GM18499 (cell line): Measurements from ENCODE around the gene C1QTNF3.
A peak's percentile ranks its signal among the peaks of the same experiment; 100 is the strongest.

Experiments used
- ATAC-seq: cut with Tn5 transposase; IDR thresholded peaks from one replicate; pipeline ENCODE4 v1.9.1; 2021; ENCODE audit warnings: moderate number of reproducible peaks; ENCODE audit not compliant: insufficient read depth, unreplicated experiment

The C1QTNF3 gene

DNA sequence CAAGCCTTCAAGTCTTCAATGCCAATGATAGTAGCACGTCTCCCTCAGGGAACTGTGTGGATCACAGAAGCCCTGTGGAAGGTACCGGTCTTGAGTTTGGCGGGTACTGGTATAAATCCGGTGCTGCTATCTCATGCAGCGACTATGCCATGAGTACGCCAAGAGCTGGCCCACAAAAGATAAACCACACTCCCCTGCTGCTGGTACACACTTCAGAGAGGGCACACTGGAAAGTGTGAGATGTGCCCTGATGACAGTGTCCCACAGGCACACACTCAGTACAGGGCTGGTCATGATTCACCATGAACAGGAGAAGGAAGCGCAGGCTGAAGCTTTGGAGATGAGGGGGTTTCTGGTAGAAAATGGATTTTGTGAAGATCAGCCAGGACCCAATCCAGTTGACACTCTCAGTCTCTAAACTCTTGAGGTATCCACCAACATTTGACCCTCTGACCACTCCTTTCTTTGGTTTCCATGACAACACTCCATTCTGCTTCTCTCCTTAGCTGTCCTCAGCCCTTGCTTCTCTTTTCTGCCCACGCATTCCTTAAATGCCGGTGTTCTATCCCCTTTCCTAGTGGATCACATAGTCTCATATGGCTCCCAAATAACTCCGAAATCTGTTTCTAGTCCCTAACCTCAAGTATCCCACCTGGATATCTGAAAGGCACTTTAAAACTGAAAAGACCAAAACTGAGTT lies 40.2 kb downstream of the C1QTNF3 start:
- no peak for ATAC-seq

DNA sequence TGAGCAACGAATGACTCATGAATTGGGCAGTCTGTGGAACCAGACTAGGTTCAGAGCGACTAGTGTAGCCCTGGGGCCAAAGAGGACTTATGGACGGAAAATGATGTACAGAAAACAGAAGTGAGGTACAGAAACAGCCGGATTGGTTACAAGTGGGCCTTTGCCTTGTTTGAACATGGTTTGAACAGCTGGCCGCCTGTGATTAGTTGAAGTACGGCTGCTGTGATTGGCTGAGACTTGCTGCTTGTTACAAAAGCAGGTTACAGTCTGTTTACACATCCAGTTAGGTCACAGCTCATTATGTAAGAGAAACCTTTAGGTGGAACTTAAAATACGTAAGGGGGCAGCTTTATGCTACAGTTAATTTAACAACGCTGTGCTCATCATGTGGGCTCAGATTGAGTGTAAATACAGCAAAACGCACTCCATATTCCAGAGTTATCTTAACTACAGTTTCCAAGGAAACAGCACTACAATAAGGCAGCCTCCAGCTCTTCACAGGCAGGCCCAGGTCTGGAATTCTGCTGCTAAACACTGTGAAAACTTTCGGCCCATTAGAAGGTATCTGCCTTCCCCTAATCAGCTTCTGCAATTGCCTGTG lies 41.7 kb downstream of the C1QTNF3 start:
- ATAC-seq = no peak

DNA sequence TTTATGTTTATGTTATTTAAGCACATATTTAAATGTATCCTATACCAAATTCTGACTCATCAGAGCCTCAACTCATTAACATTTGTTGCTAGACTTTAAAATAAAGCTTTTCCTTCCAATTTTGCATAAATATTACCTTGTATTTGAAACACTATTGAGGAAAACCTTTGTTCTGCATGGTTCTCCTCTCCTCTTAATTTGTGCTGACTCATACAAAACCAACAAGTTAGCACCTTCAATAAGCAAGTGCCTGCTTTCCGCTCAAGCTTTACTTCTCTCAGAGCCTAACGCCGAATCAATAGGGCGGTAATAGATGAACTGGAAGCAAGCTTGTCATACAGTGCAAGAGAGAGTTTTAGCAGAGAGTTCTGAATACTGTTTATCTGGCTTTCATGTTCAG lies 43.0 kb downstream of the C1QTNF3 start:
- ATAC-seq = no peak

DNA sequence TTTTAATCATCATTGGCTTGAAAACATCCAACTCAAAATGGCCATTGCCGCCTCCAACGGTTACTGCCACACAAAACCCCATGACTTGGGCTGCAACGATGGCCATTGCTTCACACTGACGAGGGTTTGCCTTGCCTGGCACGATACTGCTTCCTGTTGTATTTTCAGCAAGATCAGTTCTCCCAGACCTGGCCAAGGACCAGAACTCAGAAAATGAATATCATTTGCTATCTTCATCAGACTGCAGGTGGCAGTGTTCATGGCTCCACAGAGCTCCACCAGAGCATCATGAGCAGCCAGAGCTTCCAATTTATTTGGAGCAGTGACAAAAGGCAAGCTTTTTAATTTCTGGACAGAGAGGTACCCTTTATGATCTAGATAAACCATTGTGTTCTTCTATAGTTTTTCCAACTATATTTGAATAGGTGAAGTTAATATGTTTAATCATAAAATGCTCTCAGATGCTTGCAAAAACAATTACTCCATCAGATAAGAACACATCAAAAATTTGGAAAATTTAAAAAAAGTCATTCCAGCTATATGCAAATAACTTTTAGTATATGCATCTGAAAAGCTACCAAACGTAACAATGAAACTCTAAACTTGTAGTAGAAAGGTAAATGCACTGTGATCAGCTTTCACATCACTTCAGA lies 45.6 kb downstream of the C1QTNF3 start:
- no peak for ATAC-seq

DNA sequence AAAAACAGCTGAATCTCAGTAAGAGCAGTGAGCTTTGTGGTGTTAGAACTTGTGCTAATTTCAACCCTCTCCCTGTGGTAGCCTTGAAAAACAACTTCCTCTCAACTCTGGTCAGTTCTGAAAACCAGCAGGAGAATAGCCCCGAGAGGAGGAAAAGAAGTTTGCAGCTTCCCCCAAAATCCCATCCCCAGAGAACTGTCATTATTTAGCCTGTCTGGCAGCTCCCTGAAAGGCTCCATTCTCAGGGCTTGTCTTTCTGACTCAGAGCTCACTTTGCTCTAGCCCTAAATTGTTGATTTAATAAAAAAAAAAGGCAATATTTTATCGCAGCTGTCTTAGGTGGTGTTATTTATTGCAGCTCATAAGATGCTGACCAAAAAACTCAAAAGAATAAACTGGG lies 47.1 kb downstream of the C1QTNF3 start:
- no peak for ATAC-seq

DNA sequence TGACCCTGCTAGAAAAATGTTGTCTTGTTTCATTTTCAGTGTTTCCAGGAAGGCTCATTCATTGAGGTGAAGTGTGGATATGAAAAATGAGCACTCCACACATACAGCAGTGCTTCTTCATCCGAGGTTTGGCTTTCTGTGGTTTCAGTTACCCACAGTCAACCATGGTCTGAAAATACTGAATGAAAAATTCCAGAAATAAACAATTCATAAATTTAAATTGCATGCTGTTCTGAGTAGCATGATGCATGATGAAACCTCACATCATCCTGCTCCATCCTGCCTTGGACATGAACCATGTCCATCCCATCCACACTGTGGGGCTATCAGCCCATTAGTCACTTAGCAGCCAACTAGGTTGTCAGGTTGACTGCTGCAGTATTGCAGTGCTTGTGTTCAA lies 48.2 kb downstream of the C1QTNF3 start:
- ATAC-seq = no peak

DNA sequence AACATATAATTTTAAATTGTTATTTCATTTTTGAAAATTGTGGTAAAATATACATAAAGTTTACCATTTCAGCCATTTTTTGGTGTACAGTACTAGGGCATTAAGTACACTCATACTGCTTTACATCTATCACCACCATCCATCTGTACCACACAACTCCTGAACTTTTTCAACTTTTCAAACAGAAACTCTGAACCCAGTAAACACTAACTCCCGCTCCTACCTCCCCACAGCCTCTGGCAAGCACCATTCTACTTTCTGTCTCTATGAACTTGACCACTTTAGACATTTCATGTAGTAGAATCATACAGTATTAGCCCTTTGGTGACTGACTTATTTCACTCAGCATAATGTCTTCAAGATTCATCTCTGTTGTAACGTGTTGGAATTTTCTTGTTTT lies 50.1 kb downstream of the C1QTNF3 start:
- no peak for ATAC-seq

DNA sequence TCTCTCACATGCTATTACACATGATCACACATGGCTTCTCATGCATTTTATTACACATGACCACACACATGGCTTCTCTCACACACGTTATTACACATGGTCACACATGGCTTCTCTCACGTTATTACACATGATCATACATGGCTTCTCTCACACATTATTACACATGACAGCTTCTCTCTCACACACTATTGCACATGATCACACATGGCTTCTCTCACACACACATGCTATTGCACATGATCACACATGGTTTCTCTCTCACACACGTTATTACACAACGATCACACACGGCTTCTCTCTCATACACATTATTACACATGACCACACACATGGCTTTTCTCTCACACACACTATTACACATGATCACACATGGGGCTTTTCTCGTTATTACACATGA lies 57.6 kb downstream of the C1QTNF3 start:
- no peak for ATAC-seq

DNA sequence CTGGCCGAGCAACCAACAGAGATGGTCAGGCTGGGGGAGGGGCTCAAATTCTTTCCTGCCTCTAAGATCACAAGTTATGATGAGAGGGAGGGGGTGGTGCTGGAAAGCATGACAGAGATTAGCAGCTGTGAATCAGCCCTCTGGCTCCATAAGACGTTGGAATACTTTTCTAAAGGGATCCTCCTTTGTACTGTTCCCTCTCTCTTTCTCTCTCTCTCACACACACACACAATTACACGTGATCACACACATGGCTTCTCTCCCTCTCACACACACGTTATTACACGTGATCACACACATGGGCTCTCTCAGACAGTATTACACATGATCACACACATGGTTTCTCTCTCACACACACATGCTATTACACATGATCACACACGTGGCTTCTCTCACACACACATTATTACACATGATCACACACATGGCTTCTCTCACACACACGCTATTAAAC lies 58.3 kb downstream of the C1QTNF3 start, which contains the start of gene SLC45A2:
Gene SLC45A2, minus strand, starts transcription at position 23 of the 454 bp plus-strand sequence. CDS start 110 bp downstream, outside the sequence.
- no peak for ATAC-seq

DNA sequence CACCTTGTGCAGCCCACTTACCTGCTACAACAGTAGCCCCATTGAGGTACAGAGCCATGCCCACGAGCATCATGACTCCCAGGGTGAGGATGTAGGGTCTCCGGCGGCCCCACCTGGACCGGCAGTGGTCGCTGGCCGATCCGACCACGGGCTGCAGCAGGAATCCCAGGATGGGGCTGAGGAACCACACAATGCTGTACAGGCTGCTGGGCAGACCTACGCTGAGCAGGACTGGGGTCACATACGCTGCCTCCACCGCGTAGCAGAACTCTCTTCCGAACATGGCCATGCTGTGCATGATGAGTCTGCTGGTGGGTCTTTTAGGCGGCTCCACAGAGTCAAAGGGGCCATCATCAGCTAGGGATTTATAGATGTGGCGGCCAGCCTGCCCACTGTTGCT lies 58.8 kb downstream of the C1QTNF3 start:
- ATAC-seq = no peak

DNA sequence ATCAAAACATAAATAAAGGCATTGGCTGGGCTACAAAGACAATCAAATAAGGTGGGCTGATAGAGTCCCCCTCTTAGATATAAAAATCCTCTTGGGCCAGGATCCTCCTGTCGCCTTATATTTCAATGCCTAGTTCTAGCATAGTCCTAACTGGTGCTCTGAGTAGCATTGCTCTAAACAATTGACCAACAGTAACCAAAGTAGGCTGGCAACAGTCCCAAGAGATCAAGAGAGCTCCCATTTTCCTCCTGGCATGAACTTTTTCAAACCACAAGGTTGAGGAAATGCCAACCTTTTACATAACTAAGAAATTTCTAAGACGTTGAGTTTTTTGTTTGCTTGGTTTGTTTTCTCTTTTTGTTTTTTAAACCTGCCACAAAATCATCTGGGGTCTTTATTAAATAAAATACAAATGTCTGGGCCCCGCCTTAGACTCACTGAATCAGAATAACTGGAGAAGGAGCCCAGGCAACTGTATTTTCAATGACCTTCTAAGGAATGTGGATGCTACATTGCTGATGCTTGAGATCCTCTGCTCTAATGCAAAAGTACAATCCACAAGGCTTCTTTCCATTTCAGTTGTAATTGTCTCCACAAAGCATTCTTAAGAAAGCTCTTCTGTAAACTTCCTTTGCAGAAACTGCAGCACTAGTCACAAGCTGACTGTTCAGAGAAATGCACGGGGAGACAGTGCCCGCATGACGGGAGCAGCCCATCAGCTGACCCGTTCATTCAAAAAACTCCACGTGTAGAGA lies 61.4 kb downstream of the C1QTNF3 start:
- no peak for ATAC-seq

DNA sequence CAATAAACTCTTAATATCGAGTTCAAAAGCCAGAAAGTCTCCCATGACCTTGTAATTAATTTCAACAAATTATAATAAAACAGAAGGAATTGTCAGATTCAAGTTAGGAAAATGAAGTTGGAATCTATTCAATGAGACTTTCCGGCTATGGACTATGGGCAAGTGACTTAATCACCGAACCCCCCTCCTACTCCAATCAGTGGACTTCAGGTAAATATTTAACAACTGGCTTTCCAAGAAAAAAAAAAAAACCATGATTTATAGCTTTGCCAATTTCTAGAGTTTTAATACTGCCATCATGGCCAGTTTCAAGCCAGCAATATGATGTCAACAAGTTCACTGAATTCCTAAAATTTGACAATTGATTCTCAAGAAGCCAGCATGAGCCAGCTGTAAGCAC lies 63.0 kb downstream of the C1QTNF3 start:
- no peak for ATAC-seq

DNA sequence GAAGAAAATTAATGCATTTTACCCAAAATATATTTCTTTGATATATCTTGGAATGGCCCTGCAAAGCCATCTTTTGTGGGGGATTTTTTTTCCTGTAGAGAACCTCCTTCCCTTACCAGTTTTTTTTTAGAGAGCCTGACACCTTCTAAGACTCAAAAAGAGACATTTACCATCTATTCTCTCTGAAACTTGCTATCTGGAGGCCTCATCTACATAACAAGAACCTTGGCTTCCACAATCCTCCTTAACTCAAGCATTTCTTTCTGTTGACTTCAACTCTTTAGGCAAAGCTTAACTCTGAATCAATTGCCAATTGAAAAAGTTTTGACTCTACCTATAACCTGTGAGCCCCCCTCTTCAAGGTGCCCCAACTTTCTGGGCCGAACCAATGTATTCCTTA lies 64.7 kb downstream of the C1QTNF3 start:
- no peak for ATAC-seq

DNA sequence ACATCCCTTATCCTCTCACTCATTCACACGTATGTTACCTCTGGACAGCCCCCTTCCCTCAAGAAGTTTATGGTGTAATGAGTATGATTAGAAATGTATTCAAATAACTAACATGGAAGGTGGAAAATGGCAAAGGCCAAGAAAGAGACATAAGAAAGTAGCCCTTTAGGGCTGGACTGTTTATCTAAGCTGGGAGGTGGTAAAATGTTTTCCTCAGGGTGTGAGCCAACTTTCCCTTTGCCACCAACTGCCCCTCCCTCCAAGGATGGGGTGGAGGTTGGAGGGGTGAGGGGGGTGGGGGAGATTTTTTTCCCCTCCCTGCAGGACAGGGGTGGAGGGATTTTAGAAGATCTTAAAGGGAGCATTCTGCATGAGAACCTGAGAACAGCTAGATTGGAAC lies 66.7 kb downstream of the C1QTNF3 start:
- ATAC-seq = no peak

DNA sequence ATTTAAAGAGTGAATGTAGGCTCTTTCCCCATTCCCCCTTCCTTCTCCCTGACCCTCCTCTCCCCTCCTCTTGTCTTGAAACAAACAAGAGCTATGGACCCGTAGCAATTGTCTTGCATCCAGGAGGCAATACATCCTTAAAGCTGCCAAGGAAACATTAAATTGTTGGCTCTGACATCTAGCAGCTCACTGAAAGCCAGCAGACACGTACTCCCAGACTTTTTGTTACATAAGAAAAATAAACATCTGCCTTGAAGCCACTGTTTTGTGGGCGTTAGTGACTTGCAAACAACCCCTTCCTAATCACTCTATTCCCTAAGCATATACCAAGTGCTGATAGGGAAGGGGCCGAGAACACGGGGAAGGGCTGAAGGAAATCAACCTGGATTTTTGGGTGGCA lies 67.2 kb downstream of the C1QTNF3 start:
- ATAC-seq = no peak

DNA sequence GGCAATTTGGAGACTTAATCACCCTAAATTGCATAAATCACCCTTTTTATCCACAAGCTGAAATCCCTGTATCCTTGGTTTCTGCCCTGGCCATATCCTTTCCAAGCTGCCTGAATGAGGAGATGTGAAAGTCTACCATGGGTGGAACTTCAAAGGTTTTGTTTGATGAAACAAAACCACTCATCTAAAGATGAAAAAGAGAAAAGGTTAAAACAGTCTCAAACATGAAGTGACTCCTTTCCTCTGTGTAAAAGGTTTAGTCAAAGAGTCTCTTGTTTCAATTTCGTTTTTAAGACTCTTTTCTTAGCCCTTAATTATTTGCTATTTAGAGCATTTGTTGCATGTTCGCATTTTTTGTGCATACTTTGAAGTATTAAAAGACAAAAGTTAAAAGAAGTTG lies 69.7 kb downstream of the C1QTNF3 start:
- ATAC-seq = no peak

DNA sequence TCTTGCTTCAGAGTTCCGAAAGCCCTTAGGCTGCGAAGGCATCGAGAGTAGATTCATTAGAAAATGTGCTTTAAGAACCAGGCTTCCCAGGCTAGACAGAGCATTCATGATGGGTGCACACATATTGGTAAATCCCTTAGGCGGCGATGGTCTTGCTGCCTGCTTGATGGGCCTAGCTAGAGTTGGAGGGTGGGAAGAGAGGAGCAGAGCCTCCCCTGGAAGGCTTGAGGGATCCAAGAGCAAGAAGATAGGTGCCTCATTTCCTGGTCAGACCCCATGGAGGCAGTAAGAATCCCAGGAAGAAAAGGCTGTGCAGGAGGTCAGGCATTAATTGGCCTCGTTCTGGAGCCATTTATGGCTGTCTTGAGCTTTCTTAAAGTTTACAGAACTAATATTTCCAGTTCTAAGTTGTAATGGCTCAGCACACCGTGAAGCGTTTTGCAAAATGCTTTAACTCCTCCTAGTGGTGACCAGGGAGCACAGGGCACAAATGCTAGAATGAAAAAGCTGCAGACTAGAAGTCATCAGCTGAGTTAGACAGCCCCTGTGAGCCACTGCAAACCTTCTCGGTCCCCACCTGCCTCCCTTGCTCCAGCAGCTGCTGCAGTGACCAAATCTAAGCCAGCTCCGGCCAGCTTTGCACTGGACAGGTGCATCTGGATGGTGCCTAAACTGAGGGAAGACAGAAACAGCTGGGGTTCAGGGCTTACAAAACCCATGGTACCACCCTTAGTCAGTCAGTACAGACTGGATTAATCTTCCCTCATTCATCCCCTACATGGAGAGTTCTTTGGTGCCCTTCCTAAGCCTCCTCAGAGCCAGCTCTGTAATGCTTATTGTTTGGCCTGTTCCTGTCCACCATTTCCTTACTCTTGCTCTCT lies 73.2 kb downstream of the C1QTNF3 start:
- peak; percentile 71 for ATAC-seq

DNA sequence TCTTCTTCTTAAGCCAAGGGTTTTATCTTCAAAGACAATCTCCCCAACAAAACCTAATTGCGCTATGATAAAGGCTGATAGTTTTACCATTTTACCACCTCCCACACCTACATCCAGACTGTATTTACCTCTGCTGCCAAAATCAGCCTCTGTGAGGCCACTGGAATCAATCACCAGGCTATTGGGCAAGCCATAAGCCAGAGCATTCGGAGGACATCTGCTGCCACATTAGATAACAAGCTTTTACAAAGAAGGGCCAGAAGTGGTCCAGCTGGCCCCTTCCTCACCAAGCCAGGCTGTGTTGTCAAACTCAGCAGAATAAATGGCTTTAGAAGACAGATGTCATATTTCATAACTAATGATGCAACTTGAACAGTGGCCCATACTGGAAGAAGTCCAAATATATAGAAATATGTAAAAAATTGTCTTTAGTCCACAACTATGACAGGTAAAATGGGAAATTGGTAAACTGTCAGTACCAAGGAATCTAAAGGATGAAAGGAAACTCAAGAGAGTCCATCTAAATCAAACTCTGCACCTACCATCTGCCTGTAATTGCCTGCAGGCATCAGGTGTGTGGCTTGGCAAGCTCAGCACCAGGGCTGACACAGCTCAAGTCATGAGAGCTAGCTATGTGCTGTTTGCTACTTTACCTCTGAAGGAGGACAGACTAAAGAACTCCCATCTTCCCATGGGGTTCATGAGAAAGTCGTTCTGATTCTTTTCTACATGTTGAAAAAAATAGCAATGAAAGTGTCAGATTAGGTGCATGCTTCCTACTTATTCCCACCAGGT lies 74.6 kb downstream of the C1QTNF3 start:
- no peak for ATAC-seq
